Measurements from ENCODE around the gene WDR33. TPM values are rescaled to one million over a fixed set of nuclear protein-coding genes. Genes with fewer than 3 reads are reported as not detected.
A peak's percentile ranks its signal among the peaks of the same experiment; 100 is the strongest.

The WDR33 gene
- polyA plus RNA-seq, 3 donors from 2014 or later: 18.6 to 49.8 (median 22.6) TPM

DNA sequence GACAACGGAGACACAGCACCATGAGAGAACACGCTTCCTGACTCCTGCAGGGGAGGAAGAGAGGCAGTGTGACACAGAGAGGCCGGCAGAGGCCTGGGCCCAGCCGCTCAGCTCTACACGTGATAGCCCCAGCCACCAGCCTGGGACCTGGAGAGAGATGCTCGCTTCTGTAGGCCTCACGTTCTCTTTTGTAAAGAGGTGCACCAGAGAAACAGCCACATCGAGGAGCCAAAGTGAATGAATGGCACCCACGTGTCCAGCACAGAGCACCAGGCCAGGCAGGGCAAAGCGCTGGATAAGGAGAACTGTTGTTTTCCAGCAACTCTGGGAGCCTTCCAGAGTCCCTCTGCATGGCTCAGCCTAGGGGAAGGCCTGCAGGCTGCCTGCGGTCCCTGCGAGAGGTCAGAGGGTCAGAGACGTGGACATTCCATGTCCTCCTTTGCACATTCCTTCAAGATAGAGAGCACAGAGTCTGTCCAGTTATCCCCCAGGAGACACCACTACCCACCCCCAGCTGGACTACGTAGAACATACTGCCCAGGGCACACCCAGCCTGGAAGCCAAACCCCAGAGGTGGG lies 149.8 kb downstream of the WDR33 start:
- no peaks in the 10 kb centered on the region for H3K9me3 Mint-ChIP-seq

DNA sequence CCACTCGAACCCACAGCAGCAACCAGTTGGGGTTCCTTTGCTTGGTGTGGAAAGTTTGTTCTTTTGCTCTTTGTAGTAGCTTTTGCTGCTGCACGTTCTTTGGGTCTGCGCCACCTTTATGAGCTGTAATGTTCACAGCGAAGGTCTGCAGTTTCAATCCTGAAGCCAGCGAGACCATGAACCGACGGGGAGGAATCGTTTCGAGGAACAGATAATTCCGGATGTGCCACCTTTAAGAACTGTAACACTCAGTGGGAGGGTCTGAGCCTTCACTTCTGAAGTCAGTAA lies 150.7 kb downstream of the WDR33 start:
- Mint-ChIP-seq H3K9me3 (no peaks in the 10 kb centered on the region), H3K27ac (no peak overlapping the region), H3K27me3 (ENCODE audit: low read depth in 3 of 3) (peaks cover 5 to 12% (median 9%) of the 10 kb centered on the region in 3 donors), H3K4me1 (no peaks in the 10 kb centered on the region), H3K36me3 (no peaks in the 10 kb centered on the region), H3K4me3 (no peak overlapping the region)
- DNase-seq: no peak

More for the DNA sequence above, 149.8 kb downstream of the WDR33 start:
- DNase-seq: no peak
- no peaks in the 10 kb centered on the region for H3K4me1 Mint-ChIP-seq
- peaks cover 10 to 14% (median 12%) of the 10 kb centered on the region in 3 donors for H3K27me3 Mint-ChIP-seq (ENCODE audit: low read depth in 3 of 3)
- H3K36me3 Mint-ChIP-seq: no peaks in the 10 kb centered on the region
- H3K4me3 Mint-ChIP-seq: no peak overlapping the region
- H3K27ac Mint-ChIP-seq: no peak overlapping the region

DNA sequence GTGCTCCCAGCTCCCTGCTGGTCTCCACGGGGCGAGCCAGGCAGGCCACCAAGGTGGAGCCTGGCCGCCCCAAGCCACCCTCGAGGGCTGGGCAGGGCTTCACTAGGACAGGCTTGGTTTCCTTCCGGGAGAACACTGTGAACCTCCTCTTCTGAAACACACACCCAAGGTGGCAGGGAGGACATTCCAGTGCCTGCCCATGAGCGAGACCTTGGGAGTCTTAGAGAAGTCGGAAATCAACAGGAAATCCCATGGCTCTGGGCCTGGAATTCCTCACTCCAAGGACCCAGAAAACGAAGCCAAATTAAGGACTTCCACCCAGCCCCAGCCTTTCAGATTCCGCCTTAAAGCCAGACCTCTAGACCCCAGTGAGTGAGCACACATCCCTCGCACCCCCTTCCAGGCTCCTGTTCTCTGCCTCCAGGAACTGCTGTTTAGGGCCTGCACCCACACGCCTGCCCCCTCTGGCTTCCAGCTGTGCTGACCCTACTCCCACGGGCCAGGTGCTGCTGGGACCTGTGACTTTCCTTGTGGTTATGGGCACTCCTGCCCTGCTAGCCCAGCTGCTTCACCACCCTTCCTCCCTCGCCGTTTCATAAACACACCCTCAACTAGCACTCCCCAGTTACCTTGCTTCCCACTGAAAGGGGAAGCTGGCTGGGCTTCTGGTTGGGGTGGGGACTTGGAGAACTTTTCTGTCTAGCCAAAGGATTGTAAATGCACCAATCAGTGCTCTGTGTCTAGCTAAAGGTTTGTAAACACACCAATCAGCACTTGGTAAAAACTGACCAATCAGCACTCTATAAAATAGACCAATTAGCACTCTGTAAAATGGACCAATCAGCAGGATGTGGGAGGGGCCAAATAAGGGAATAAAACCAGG lies 151.3 kb downstream of the WDR33 start:
- H3K4me3 Mint-ChIP-seq: no peak overlapping the region
- H3K4me1 Mint-ChIP-seq: no peaks in the 10 kb centered on the region
- H3K36me3 Mint-ChIP-seq: no peaks in the 10 kb centered on the region
- no peak for DNase-seq
- peaks cover 2 to 9% (median 3%) of the 10 kb centered on the region in 3 donors for H3K27me3 Mint-ChIP-seq (ENCODE audit: low read depth in 3 of 3)
- no peaks in the 10 kb centered on the region for H3K9me3 Mint-ChIP-seq
- H3K27ac Mint-ChIP-seq: no peak overlapping the region

- H3K9me3 Mint-ChIP-seq: no peaks in the 10 kb centered on the region
- no peak overlapping the region for H3K4me3 Mint-ChIP-seq
- no peak for DNase-seq
- no peak overlapping the region for H3K27ac Mint-ChIP-seq
- H3K4me1 Mint-ChIP-seq: no peaks in the 10 kb centered on the region
- no peaks in the 10 kb centered on the region for H3K36me3 Mint-ChIP-seq
- peaks cover 2 to 9% (median 3%) of the 10 kb centered on the region in 3 donors for H3K27me3 Mint-ChIP-seq (ENCODE audit: low read depth in 3 of 3)
Observed at GRCh38 chr2:127658641-127659407, 152.1 kb downstream of the WDR33 start.

GRCh38 chr2:127658146-127658545 lies 152.8 kb downstream of the WDR33 start:
- Mint-ChIP-seq H3K27me3 (ENCODE audit: low read depth in 3 of 3) (peaks cover under 1 to 6% (median 3%) of the 10 kb centered on the region in 3 donors), H3K4me3 (no peak overlapping the region), H3K4me1 (no peaks in the 10 kb centered on the region), H3K9me3 (no peaks in the 10 kb centered on the region), H3K27ac (no peak overlapping the region), H3K36me3 (no peaks in the 10 kb centered on the region)
- DNase-seq: no peak

- H3K4me3 Mint-ChIP-seq: no peak overlapping the region
- no peak for DNase-seq
- H3K27me3 Mint-ChIP-seq (ENCODE audit: low read depth in 3 of 3): peaks cover 0 to 6% (median 3%) of the 10 kb centered on the region in 3 donors
- H3K27ac Mint-ChIP-seq: no peak overlapping the region
- no peaks in the 10 kb centered on the region for H3K9me3 Mint-ChIP-seq
- no peaks in the 10 kb centered on the region for H3K4me1 Mint-ChIP-seq
- no peaks in the 10 kb centered on the region for H3K36me3 Mint-ChIP-seq
Observed at GRCh38 chr2:127657232-127657595, 153.8 kb downstream of the WDR33 start.

GRCh38 chr2:127656569-127657231 lies 154.3 kb downstream of the WDR33 start:
- Mint-ChIP-seq H3K27ac (no peak overlapping the region), H3K4me3 (no peak overlapping the region), H3K9me3 (no peaks in the 10 kb centered on the region), H3K36me3 (no peaks in the 10 kb centered on the region), H3K4me1 (no peaks in the 10 kb centered on the region), H3K27me3 (ENCODE audit: low read depth in 3 of 3) (peaks cover 0 to 6% (median 3%) of the 10 kb centered on the region in 3 donors)
- DNase-seq: no peak

DNA sequence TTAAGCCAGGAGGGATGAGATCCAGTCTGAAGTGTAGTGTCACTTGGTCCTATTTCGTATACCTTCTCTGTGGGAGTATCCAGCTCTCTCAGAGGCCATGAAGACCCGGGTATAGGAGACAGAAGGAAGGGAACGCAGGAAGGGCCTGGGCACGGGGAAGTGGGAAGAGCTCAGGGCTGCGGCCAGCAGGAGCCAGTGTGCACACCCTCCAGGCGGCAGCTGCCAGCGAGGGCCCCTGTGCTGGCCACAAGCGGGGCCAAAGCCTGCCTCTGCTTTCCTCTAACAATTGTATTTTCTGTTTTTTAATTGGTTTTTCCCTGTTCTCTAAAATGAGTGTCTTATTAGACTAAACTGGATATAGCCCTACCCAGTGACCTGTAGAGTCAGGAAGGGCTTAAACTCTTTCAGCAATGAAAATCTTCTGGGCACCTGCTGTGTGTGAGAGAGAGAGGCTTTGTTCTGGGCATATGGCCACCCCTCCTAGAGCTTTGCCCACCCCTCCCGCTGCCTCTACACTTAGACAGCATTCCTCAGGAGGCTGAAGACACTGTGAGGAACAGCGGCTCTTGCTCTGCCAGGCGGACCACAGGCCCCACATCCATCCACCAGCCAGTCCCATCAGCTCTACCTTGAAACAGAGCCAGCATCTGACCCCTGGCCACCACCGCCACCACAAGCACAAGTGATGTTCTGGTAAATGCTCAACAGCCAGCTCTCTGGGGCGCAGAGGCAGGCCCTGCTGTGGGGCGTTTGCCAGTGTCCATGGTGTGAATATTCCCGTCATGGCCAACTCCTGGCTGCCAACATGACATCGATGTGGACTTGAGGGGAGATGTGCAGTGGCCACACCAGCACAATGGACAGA lies 155.5 kb downstream of the WDR33 start:
- Mint-ChIP-seq H3K27me3 (ENCODE audit: low read depth in 3 of 3) (peaks cover 0 to 1% (median 0%) of the 10 kb centered on the region in 3 donors), H3K36me3 (no peaks in the 10 kb centered on the region), H3K4me1 (no peaks in the 10 kb centered on the region), H3K9me3 (no peaks in the 10 kb centered on the region), H3K27ac (no peak overlapping the region), H3K4me3 (no peak overlapping the region)
- no peak for DNase-seq

DNA sequence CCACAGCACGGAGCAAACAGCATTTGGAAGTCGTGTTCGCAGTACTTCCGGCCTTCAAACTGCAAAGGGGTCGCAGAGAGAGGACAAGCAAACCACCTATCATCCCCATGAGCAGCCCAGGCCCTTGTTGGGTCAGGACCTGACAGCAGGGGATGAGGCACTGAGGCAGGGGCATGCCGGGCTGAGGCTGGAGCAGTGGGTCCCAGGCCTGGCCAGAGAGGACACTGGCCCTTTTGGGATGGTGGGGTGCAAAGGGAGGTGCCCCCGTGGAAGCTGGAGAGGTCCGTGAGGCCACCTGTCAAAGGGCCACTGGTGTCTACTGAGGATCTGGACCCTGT lies 156.2 kb downstream of the WDR33 start:
- Mint-ChIP-seq H3K36me3 (no peaks in the 10 kb centered on the region), H3K9me3 (no peaks in the 10 kb centered on the region), H3K27ac (no peak overlapping the region), H3K4me1 (no peaks in the 10 kb centered on the region), H3K27me3 (ENCODE audit: low read depth in 3 of 3) (peaks cover 0 to 1% (median 0%) of the 10 kb centered on the region in 3 donors), H3K4me3 (no peak overlapping the region)
- DNase-seq: no peak

DNA sequence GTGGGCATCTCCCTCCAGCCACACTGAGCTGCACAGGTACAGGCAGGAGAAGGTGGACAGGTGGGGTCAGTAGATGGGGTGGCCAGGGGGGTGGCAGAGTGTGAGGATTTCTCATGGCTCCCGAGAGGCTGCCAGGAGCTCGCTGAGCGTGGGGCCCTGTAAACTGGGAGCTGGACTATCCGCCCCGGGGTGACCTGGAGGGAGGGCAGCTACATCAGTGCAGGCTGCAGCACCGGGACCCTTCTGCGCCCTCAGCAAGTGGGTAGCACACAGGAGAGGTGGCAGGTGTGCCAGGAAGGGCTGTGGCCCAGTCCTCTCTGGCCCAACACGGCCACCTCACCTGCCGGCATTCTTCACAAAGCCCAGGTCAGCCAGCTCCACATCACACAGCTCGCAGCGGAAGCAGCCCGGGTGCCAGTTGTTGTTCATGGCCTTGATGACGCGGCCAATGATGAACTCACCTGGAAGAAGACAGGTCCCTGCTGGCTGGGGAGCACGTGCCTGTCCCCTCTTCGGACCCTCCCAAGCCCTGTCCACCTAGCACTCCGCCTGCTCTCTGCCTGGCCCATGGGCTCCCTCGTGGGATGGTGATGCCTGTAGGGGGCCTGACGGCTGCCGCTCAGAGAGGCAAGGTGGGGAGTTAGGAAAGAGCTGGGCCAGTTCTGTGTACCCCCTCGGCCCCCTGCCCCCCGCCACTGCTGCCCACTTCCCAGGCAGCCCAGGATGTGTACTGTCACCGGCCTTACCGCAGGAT lies 156.7 kb downstream of the WDR33 start:
- no peak for DNase-seq
- no peaks in the 10 kb centered on the region for H3K9me3 Mint-ChIP-seq
- H3K36me3 Mint-ChIP-seq: no peaks in the 10 kb centered on the region
- peaks cover 0 to 3% of the 10 kb centered on the region in 2 donors for H3K4me1 Mint-ChIP-seq
- peaks cover 0 to 3% (median 1%) of the 10 kb centered on the region in 3 donors for H3K27me3 Mint-ChIP-seq (ENCODE audit: low read depth in 3 of 3)
- H3K27ac Mint-ChIP-seq: no peak overlapping the region
- H3K4me3 Mint-ChIP-seq: no peak overlapping the region

DNA sequence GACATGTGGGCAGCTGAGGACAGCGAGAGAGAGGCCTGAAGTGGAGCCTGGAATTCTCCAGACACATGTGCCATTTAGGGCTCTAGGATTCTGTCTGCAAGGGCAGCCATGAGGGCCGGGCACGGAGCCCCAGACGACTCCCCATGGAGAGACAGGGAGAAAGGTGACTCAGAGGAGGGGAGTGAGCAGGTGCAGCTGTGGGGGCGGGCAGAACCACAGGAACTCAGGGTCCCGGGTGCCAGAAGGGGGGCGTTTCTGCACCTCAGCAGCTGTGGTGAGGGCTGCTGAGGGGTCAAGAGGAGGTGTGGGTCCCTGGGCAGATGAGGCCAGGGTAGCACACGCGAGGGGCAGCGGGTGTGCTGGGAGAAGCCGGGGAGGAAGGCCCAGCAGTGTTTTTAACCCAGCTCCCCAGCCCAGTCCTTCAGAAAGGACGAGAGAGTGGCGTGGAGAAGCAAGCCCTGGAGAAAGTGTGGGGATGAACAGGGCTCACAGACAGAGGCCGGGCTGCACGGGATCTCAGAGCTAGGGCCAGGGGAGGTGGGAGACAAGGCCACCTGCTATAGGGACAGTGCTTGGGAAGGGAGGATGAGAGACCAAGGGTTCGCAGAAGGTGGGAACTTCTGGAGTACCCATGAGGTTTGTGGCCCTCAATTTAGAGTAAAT lies 157.4 kb downstream of the WDR33 start:
- no peaks in the 10 kb centered on the region for H3K36me3 Mint-ChIP-seq
- H3K27ac Mint-ChIP-seq: peak overlapping the region in 1 of 6 donors; percentile 0
- DNase-seq: no peak
- H3K4me3 Mint-ChIP-seq: no peak overlapping the region
- H3K27me3 Mint-ChIP-seq (ENCODE audit: low read depth in 3 of 3): peaks cover 0 to 3% (median 1%) of the 10 kb centered on the region in 3 donors
- H3K4me1 Mint-ChIP-seq: peaks cover 0 to 3% of the 10 kb centered on the region in 2 donors
- no peaks in the 10 kb centered on the region for H3K9me3 Mint-ChIP-seq

DNA sequence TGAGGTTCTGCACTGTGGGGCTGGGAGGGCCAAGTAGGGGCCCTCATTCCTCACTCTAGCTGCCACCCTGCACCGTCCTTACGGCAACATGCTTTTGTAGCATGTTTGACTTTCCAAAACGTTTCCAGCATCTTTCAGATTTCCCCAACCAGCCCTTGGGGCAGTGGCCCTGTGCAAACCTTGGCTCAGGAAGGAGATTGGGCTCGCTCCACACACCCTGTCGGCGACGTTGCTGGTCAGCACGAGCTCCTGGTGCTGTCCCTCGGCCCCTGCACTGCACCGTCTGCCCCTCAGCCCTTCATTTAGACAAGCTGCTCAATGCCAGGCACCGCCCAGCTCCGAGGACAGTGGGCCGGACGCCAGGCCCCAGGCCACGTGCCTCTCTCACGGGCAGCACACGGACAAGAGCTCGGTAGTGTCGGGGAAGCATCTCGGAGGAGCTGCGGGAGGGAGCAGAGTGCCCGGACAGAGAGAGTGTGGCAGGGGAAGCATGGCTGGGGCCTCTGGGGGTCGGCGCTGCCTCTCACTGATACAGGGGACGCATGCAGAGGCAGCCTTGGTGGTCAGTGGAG lies 158.1 kb downstream of the WDR33 start:
- Mint-ChIP-seq H3K4me3 (no peak overlapping the region), H3K27me3 (ENCODE audit: low read depth in 3 of 3) (peaks cover 0 to 3% (median 3%) of the 10 kb centered on the region in 3 donors), H3K36me3 (no peaks in the 10 kb centered on the region), H3K4me1 (peaks cover 0 to 3% of the 10 kb centered on the region in 2 donors), H3K27ac (no peak overlapping the region), H3K9me3 (no peaks in the 10 kb centered on the region)
- no peak for DNase-seq

Data from immature natural killer cell (primary cell).